Thyroid gland (tissue), 4 donors: ENCODE data around the gene TSHZ1. TPM values are rescaled to one million over a fixed set of nuclear protein-coding genes. Genes with fewer than 3 reads are reported as not detected.

ENCODE experiments used
- DNase-seq, 2 donors: peaks; one replicate each; pipeline ENCODE4 v3.0.0-alpha.2; 2019
- H3K27ac ChIP-seq, 3 donors: fragments of 200-600 bp; sonication (generic); 1 replicate in 2 of 3; 2 replicates in 1 of 3; pipeline ENCODE4 v1.5.1; 2016 to 2019; ENCODE audit warnings: mild to moderate bottlenecking in 1 of 3, moderate library complexity in 1 of 3
- H3K27me3 ChIP-seq: fragments of 200-600 bp; sonication (generic); one replicate; pipeline ENCODE4 v1.5.1; 2019
- H3K36me3 ChIP-seq, 2 donors: fragments of 200-600 bp; sonication (generic); one replicate each; pipeline ENCODE4 v1.5.1; 2016 to 2019
- H3K4me1 ChIP-seq, 2 donors: fragments of 200-600 bp; sonication (generic); one replicate each; pipeline ENCODE4 v1.5.1; 2017 to 2019
- H3K4me3 ChIP-seq, 3 donors: fragments of 200-600 bp; sonication (generic); replicated peaks in 1 of 3; 1 replicate in 2 of 3; 2 replicates in 1 of 3; pipeline ENCODE4 v1.5.1; 2016; ENCODE audit warnings: mild to moderate bottlenecking in 1 of 3
- H3K9me3 ChIP-seq: fragments of 200-600 bp; sonication (generic); one replicate; pipeline ENCODE4 v1.5.1; 2017
- POLR2A ChIP-seq, 2 donors: fragments of 450-650 bp; IDR thresholded peaks; one replicate each; pipeline ENCODE4 v1.6.1; 2017; ENCODE audit warnings: antibody characterized with exemption in 2 of 2, mild to moderate bottlenecking in 2 of 2, moderate library complexity in 1 of 2
- WGBS, 2 donors: methylation state at CpG; one replicate each; pipeline ENCODE4 v1.1.5; 2017; 5-methylcytosine and 5-hydroxymethylcytosine counted together
- intact Hi-C: fragments of 100-400 bp; cut with DNase I; formaldehyde crosslinking; loops from one replicate; pipeline ENCODE4 v1.15.1; 2023
- total RNA-seq, 4 donors: library from RNA; depleted of rRNA; stranded (reverse); fragments of >200 nt; gene quantifications; one replicate each; pipeline ENCODE4 v1.2.3, GENCODE V29; 2016
- TF ChIP-seq, protein P1 (sequence below), 6 experiments: fragments of 200-600 bp in 3 of 6; fragments of 450-650 bp in 3 of 6; sonication (generic) in 3 of 6; IDR thresholded peaks; one replicate each; pipeline ENCODE4 v1.5.1; 2016 to 2019; ENCODE audit warnings: antibody characterized with exemption in 6 of 6, mild to moderate bottlenecking in 2 of 6, inconsistent platforms in 1 of 6, moderate library complexity in 1 of 6

TSHZ1 gene
- total RNA-seq, 4 donors from 2014 or later: 17.9 to 22.2 (median 19.0) TPM

GRCh38 chr18:75213611-75214331 lies 3.2 kb downstream of the TSHZ1 start:
- WGBS, 2 donors: 63 to 72% methylated on average over 5 of the region's 5 CpGs
- H3K36me3 ChIP-seq: no peaks in the 10 kb centered on the region
- H3K4me3 ChIP-seq: peak overlapping the region in 1 of 3 donors; percentile 0
- peaks cover 19 to 36% of the 10 kb centered on the region in 2 donors for H3K4me1 ChIP-seq
- DNase-seq: no peak
- no peaks in the 10 kb centered on the region for H3K9me3 ChIP-seq
- peak overlapping the region in 2 of 3 donors; percentile 22 to 62 for H3K27ac ChIP-seq
- TF ChIP-seq POLR2A (IDR thresholded peaks at IDR 0.05): no peak
- TF ChIP-seq, protein P1, sequence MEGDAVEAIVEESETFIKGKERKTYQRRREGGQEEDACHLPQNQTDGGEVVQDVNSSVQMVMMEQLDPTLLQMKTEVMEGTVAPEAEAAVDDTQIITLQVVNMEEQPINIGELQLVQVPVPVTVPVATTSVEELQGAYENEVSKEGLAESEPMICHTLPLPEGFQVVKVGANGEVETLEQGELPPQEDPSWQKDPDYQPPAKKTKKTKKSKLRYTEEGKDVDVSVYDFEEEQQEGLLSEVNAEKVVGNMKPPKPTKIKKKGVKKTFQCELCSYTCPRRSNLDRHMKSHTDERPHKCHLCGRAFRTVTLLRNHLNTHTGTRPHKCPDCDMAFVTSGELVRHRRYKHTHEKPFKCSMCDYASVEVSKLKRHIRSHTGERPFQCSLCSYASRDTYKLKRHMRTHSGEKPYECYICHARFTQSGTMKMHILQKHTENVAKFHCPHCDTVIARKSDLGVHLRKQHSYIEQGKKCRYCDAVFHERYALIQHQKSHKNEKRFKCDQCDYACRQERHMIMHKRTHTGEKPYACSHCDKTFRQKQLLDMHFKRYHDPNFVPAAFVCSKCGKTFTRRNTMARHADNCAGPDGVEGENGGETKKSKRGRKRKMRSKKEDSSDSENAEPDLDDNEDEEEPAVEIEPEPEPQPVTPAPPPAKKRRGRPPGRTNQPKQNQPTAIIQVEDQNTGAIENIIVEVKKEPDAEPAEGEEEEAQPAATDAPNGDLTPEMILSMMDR (IDR thresholded peaks at IDR 0.05): no peak
- no peaks in the 10 kb centered on the region for H3K27me3 ChIP-seq
- intact Hi-C loops: no loop called here

- no peaks in the 10 kb centered on the region for H3K36me3 ChIP-seq
- TF ChIP-seq, protein P1 (IDR thresholded peaks at IDR 0.05): no peak
- TF ChIP-seq POLR2A (IDR thresholded peaks at IDR 0.05): no peak
- no peaks in the 10 kb centered on the region for H3K9me3 ChIP-seq
- intact Hi-C loops: no loop called here
- no peaks in the 10 kb centered on the region for H3K27me3 ChIP-seq
- H3K4me3 ChIP-seq: no peak overlapping the region
- peaks cover 19 to 37% of the 10 kb centered on the region in 2 donors for H3K4me1 ChIP-seq
- no peak for DNase-seq
- 74 to 81% methylated on average over 5 of the region's 5 CpGs for WGBS, 2 donors
- H3K27ac ChIP-seq: peak overlapping the region in 1 of 3 donors; percentile 62
Observed at GRCh38 chr18:75214332-75214690, 3.7 kb downstream of the TSHZ1 start.

GRCh38 chr18:75214766-75215510 lies 4.3 kb downstream of the TSHZ1 start:
- TF ChIP-seq, protein P1 (IDR thresholded peaks at IDR 0.05): no peak
- no peak for TF ChIP-seq POLR2A (IDR thresholded peaks at IDR 0.05)
- H3K9me3 ChIP-seq: no peaks in the 10 kb centered on the region
- H3K27me3 ChIP-seq: no peaks in the 10 kb centered on the region
- H3K36me3 ChIP-seq: no peaks in the 10 kb centered on the region
- peaks cover 17 to 37% of the 10 kb centered on the region in 2 donors for H3K4me1 ChIP-seq
- WGBS, 2 donors: 92 to 93% methylated on average over 12 of the region's 12 CpGs
- H3K4me3 ChIP-seq: no peak overlapping the region
- H3K27ac ChIP-seq: peak overlapping the region in 1 of 3 donors; percentile 62
- no peak for DNase-seq
- intact Hi-C loops: no loop called here

DNA sequence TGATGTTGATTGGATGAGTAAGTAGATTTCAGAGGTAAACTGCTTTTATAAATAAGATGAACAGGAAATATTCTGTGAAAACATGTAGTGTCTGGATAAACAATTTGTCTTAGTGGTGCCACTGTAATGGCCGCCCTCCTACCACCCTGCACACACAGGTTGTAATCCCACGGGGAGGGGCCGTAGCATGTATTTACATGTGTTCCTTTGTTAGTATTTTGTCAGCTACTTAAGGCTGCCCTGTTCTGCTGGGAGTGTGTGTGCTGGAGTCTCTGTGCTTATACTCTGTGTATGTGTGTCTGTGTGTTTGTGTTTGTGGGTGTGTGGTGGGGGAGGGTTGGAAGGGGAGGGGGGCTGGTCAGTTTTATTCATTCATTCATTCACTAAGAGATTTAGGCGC lies 5.1 kb downstream of the TSHZ1 start:
- Histone ChIP-seq H3K27ac (no peak overlapping the region), H3K9me3 (no peaks in the 10 kb centered on the region), H3K4me3 (no peak overlapping the region), H3K36me3 (no peaks in the 10 kb centered on the region), H3K4me1 (peaks cover 12 to 37% of the 10 kb centered on the region in 2 donors), H3K27me3 (no peaks in the 10 kb centered on the region)
- no peak for TF ChIP-seq POLR2A (IDR thresholded peaks at IDR 0.05)
- TF ChIP-seq, protein P1 (IDR thresholded peaks at IDR 0.05): no peak
- DNase-seq: no peak
- WGBS, 2 donors: 81 to 91% methylated on average over 4 of the region's 4 CpGs
- intact Hi-C loops: no loop called here
